Measurements from ENCODE around the gene MCEE. TPM values are rescaled to one million over a fixed set of nuclear protein-coding genes. Genes with fewer than 3 reads are reported as not detected.
"Not testable (repeated sequence)": the region's sequence is repeated elsewhere in the genome, so short reads cannot be mapped to it uniquely, and the experiment has no call there.

Gene MCEE
- total and polyA plus RNA-seq, 9 donors, result 10.7 to 22.3 (median 17.4) TPM

DNA sequence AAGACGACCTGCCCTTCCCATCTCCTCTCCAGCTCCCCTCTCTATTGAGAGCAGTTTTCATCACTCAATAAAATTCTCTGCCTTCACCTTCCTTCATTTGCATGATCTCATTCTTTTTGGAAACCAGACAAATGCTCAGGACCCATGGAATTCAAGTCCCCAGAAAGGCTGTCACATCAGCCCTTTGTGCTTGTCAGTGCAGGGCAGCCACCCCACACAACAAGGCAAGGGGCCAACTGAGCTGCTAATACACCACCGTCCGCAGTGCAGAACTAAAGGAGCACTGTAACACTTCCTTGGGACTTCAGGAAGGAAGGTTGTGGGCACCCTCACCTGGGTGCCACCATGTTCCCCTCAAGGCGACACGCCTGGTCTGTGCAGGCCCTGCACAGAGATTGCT, 26.2 kb downstream of the MCEE start:
- H3K27ac ChIP-seq, result no peak overlapping the region
- no peaks in the 10 kb centered on the region for H3K36me3 ChIP-seq
- H3K27me3 ChIP-seq, result no peaks in the 10 kb centered on the region
- no peak for DNase-seq
- 84 to 88% (median 86%) methylated on average over 5 of the region's 5 CpGs for WGBS, 3 donors
- intact Hi-C loops (cut with DNase I), result no loop called here
- TF ChIP-seq, protein P1, sequence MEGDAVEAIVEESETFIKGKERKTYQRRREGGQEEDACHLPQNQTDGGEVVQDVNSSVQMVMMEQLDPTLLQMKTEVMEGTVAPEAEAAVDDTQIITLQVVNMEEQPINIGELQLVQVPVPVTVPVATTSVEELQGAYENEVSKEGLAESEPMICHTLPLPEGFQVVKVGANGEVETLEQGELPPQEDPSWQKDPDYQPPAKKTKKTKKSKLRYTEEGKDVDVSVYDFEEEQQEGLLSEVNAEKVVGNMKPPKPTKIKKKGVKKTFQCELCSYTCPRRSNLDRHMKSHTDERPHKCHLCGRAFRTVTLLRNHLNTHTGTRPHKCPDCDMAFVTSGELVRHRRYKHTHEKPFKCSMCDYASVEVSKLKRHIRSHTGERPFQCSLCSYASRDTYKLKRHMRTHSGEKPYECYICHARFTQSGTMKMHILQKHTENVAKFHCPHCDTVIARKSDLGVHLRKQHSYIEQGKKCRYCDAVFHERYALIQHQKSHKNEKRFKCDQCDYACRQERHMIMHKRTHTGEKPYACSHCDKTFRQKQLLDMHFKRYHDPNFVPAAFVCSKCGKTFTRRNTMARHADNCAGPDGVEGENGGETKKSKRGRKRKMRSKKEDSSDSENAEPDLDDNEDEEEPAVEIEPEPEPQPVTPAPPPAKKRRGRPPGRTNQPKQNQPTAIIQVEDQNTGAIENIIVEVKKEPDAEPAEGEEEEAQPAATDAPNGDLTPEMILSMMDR (IDR thresholded peaks at IDR 0.05), result no peak
- TF ChIP-seq POLR2A (IDR thresholded peaks at IDR 0.05), result no peak
- TF ChIP-seq EP300 (IDR thresholded peaks at IDR 0.05), result no peak
- H3K9me3 ChIP-seq, result no peaks in the 10 kb centered on the region
- no peak overlapping the region for H3K4me3 ChIP-seq
- H3K4me1 ChIP-seq (ENCODE audit: insufficient read depth), result no peaks in the 10 kb centered on the region

DNA sequence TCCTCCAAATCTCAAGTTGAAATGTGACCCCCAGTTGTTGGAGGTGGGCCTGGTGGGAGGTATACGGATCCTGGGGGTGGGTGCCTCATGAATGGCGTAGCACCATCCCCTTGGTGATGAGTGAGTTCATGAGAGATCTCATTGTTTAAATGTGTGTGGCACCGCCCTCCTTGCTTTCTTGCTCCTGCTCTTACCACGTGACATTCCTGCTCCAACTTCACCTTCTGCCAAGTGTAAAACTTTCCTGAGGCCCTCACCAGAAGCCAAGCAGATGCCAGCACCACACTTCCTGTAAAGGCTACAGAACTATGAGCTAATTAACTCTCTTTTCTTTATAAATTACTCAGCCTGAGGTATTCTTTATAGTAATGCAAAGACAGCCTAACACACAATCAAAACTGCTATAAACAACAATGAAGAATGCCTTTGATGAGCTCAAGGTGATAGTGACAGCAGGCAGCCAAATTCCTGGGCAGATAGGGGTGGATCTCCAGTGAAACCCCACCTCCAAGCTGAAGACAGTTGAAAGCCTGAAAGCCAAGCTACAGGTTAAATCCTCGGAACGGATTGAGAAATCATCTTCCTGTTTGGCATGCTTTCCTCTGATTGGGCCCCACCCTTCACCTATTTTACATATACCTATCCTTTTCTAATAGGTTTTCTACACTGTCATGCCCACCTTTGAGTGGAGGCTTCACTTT, 26.9 kb downstream of the MCEE start:
- H3K27ac ChIP-seq, result no peak overlapping the region
- no peak for DNase-seq
- no peaks in the 10 kb centered on the region for H3K4me1 ChIP-seq (ENCODE audit: insufficient read depth)
- intact Hi-C loops (cut with DNase I), result no loop called here
- TF ChIP-seq, protein P1 (IDR thresholded peaks at IDR 0.05), result no peak
- no peak overlapping the region for H3K4me3 ChIP-seq
- no peaks in the 10 kb centered on the region for H3K27me3 ChIP-seq
- no peaks in the 10 kb centered on the region for H3K36me3 ChIP-seq
- no peaks in the 10 kb centered on the region for H3K9me3 ChIP-seq
- WGBS, 3 donors, result 64 to 73% (median 65%) methylated on average over 6 of the region's 6 CpGs

DNA sequence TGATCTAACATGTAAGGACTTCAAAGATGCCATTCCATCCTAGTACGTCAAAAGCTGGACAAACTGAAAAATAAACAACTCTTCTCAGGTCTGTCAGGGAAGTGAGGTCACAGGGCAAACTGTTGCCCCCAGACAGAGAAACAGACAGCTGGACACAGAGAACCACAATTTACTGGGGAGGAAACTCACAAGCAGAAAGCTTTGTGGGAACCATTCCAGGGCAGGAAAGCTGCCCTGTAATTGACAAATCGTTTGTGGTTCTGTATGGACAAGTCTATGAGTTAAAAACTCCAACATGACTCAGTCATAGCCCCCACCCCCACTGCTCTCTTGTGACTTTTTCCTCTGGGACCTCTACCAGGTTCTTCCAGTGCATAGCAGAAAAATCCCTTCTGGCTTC, 28.4 kb downstream of the MCEE start:
- Histone ChIP-seq H3K4me3 (no peak overlapping the region), H3K36me3 (no peaks in the 10 kb centered on the region), H3K9me3 (no peaks in the 10 kb centered on the region), H3K27me3 (no peaks in the 10 kb centered on the region), H3K27ac (no peak overlapping the region), H3K4me1 (ENCODE audit: insufficient read depth) (no peaks in the 10 kb centered on the region)
- TF ChIP-seq EP300 (IDR thresholded peaks at IDR 0.05) (no peak), POLR2A (IDR thresholded peaks at IDR 0.05) (no peak)
- TF ChIP-seq, protein P1 (IDR thresholded peaks at IDR 0.05), result no peak
- WGBS, 3 donors, result 42 to 46% (median 46%) methylated on average over 2 of the region's 2 CpGs
- intact Hi-C loops (cut with DNase I), result no loop called here
- no peak for DNase-seq

DNA sequence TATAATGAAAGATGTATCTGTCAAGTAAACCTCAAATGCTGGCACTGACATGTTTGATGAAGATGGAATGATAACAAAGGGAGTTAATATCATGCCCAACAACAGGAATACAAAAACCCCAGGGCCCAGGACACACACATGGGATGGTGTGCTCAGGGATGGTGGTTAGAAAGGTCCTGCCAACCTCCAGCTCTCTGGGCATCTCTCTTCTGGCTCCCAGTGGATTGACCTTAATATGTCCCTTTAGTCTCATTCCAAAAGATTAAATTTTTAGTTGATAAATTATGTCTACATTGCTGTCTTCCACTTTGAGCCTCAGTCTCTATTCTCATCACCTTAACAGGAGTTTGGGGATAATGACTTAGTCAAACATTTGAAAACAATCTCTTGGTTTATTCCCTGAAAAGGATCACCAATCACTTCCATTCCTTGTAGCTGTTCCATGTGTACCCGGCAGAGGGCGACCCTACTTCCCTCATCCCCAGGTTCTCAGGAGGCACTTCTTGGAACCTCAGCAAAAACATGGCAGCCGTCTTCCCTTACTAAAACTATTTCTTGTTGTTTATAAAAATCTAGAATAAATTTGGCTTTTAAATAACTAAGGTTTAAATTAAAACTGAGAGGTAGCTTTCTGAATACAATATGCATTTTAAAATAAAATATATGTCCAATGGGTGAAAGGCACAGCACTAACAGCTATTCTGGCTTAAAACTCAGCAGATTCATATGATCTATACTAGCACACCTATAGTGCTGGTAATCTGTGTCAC, 29.6 kb downstream of the MCEE start:
- intact Hi-C loops (cut with DNase I), result no loop called here

DNA sequence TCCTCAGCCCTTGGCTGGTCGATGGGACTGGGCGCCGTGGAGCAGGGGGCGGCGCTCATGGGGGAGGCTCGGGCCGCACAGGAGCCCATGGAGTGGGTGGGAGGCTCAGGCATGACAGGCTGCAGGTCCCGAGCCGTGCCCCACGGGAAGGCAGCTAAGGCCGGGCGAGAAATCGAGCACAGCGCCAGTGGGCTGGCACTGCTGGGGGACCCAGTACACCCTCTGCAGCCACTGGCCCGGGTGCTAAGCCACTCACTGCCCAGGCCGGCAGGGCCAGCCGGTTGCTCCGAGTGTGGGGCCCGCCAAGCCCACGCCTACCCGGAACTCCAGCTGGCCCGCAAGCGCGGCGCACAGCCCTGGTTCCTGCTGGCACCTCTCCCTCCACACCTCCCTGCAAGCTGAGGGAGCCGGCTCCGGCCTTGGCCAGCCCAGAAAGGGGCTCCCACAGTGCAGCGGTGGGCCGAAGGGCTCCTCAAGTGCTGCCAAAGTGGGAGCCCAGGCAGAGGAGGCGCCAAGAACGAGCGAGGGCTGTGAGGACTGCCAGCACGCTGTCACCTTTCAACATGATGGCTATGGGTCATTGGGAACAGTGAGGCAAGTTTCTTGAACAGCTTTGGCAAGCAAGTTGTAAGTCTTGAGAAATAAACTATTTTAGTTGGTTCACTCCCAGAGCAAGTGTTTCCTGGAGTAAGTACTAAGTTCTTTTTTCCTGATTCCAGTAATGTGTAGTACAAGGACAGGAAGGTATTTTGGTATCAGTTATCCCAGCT, 37.4 kb downstream of the MCEE start:
- intact Hi-C loops (cut with DNase I); H3K4me3 ChIP-seq; H3K36me3 ChIP-seq; H3K27me3 ChIP-seq; H3K4me1 ChIP-seq (ENCODE audit: insufficient read depth); H3K9me3 ChIP-seq; H3K27ac ChIP-seq; DNase-seq: not testable (repeated sequence)
- WGBS, 3 donors, result 88 to 94% (median 92%) methylated on average over 27 to 33 of the region's 33 CpGs

More for the DNA sequence above, 29.6 kb downstream of the MCEE start:
- H3K36me3 ChIP-seq, result no peaks in the 10 kb centered on the region
- H3K4me1 ChIP-seq (ENCODE audit: insufficient read depth), result no peaks in the 10 kb centered on the region
- peak in 2 of 5 donors; percentile 30 to 54 for DNase-seq
- no peaks in the 10 kb centered on the region for H3K27me3 ChIP-seq
- no peak for TF ChIP-seq POLR2A (IDR thresholded peaks at IDR 0.05)
- TF ChIP-seq, protein P1 (IDR thresholded peaks at IDR 0.05), result peak in 1 of 3 donors; percentile 11
- no peak for TF ChIP-seq EP300 (IDR thresholded peaks at IDR 0.05)
- 3 to 8% (median 7%) methylated on average over 3 of the region's 3 CpGs for WGBS, 3 donors
- no peak overlapping the region for H3K27ac ChIP-seq
- H3K4me3 ChIP-seq, result no peak overlapping the region
- H3K9me3 ChIP-seq, result no peaks in the 10 kb centered on the region

DNA sequence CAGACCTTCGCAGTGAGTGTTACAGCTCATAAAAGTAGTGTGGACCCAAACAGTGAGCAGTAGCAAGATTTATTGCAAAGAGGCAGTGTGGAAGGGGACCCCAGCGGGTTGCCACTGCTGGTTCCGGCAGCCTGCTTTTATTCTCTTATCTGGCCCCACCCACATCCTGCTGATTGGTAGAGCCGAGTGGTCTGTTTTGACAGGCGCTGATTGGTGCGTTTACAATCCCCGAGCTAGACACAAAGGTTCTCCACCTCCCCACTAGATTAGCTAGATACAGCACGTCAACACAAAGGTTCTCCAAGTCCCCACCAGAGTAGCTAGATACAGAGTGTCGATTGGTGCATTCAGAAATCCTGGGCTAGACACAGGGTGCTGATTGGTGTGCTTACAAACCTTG, 38.2 kb downstream of the MCEE start:
- H3K4me3 ChIP-seq; H3K27ac ChIP-seq; intact Hi-C loops (cut with DNase I); H3K9me3 ChIP-seq; DNase-seq; H3K36me3 ChIP-seq; H3K27me3 ChIP-seq; H3K4me1 ChIP-seq (ENCODE audit: insufficient read depth): not testable (repeated sequence)
- 75 to 77% (median 75%) methylated on average over 9 of the region's 9 CpGs for WGBS, 3 donors

DNA sequence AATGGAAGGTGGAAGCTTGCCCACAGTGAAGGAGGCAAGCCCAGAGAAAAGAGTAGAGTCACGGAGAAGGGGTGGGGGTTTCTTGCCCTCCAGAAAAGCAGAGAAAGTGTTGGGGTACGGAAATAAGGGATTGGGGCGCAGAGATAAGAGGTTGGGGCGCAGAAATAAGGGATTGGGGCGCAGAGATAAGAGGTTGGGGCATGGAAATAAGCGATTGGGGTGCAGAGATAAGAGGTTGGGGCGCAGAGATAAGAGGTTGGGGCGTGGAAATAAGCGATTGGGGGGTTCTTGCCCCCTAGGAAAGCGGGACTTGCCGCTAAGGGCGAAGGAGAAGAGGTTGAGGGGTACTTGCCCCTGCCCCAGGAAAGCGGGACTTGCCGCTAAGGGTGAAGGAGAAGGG, 40.6 kb downstream of the MCEE start:
- H3K36me3 ChIP-seq; intact Hi-C loops (cut with DNase I); H3K27ac ChIP-seq; H3K9me3 ChIP-seq; H3K4me1 ChIP-seq (ENCODE audit: insufficient read depth); DNase-seq; H3K27me3 ChIP-seq; H3K4me3 ChIP-seq: not testable (repeated sequence)
- WGBS, 3 donors, result 82 to 88% (median 85%) methylated on average over 14 of the region's 14 CpGs

Measured in ovary (tissue), 9 donors.